Activated naive CD4-positive, alpha-beta T cell treated with anti-CD3 and anti-CD28 coated beads, Interleukin-2, amount 10 ng/mL, durations not matched to agents 7 days and 5 days (primary cell): ENCODE results near the gene SYTL1.
A peak's percentile ranks its signal among the peaks of the same experiment; 100 is the strongest.
"Not testable (repeated sequence)": the region's sequence is repeated elsewhere in the genome, so short reads cannot be mapped to it uniquely, and the experiment has no call there.

Experiments
- CTCF ChIA-PET: fragments of 350-600 bp; sonication (Branson Sonifier 250); formaldehyde crosslinking; loops from one replicate; lab custom pipeline; 2021; ENCODE audit warnings: antibody characterized with exemption; lab: Charles Lee
- DNase-seq: peaks from one replicate; pipeline ENCODE4 v3.0.0-alpha.2; 2020
- H3K27ac Mint-ChIP-seq: one replicate; pipeline ENCODE4 v1.8.0; 2021; ENCODE audit warnings: mild to moderate bottlenecking, moderate library complexity, mixed read lengths
- H3K27me3 Mint-ChIP-seq: one replicate; pipeline ENCODE4 v1.8.0; 2021; ENCODE audit warnings: mild to moderate bottlenecking, mixed read lengths
- H3K36me3 Mint-ChIP-seq: one replicate; pipeline ENCODE4 v1.8.0; 2021; ENCODE audit warnings: mixed read lengths
- H3K4me1 Mint-ChIP-seq: one replicate; pipeline ENCODE4 v1.8.0; 2021; ENCODE audit warnings: mixed read lengths
- H3K4me3 Mint-ChIP-seq: one replicate; pipeline ENCODE4 v1.8.0; 2021; ENCODE audit warnings: mild to moderate bottlenecking, moderate library complexity, mixed read lengths
- H3K9me3 Mint-ChIP-seq: one replicate; pipeline ENCODE4 v1.8.0; 2021; ENCODE audit warnings: mixed read lengths

SYTL1 gene

GRCh38 chr1:27380766-27381733 lies 39.2 kb downstream of the SYTL1 start:
- Mint-ChIP-seq H3K36me3 (no peaks in the 10 kb centered on the region), H3K4me3 (no peak overlapping the region), H3K4me1 (no peaks in the 10 kb centered on the region), H3K27me3 (peaks cover 40% of the 10 kb centered on the region), H3K27ac (no peak overlapping the region), H3K9me3 (no peaks in the 10 kb centered on the region)
- CTCF ChIA-PET = interaction anchor here (0.7 to 19.8 kb wide), 6 partner anchors 10 to 79 kb away, joined by 3 to 536 read pairs (median 4); partner anchors contain the start of gene MAP3K6
- no peak for DNase-seq

- peaks cover 47% of the 10 kb centered on the region for H3K27me3 Mint-ChIP-seq
- H3K27ac Mint-ChIP-seq = no peak overlapping the region
- no peak for DNase-seq
- H3K4me1 Mint-ChIP-seq = no peaks in the 10 kb centered on the region
- H3K9me3 Mint-ChIP-seq = no peaks in the 10 kb centered on the region
- H3K36me3 Mint-ChIP-seq = no peaks in the 10 kb centered on the region
- H3K4me3 Mint-ChIP-seq = no peak overlapping the region
- CTCF ChIA-PET = interaction anchor here (0.7 to 19.8 kb wide), 9 partner anchors 9 to 384 kb away, joined by 3 to 536 read pairs (median 4); partner anchors contain the start of gene MAP3K6
Measured at GRCh38 chr1:27381969-27382762, 40.3 kb downstream of the SYTL1 start.

- Mint-ChIP-seq H3K27ac (no peak within 1 kb of the TSS), H3K27me3 (peaks cover 47% of the 10 kb centered on the region), H3K4me3 (no peak within 1 kb of the TSS), H3K9me3 (no peaks in the 10 kb centered on the region), H3K4me1 (no peaks in the 10 kb centered on the region), H3K36me3 (no peaks in the 10 kb centered on the region)
- DNase-seq = peak; percentile 71
- CTCF ChIA-PET = interaction anchor here (0.6 to 19.8 kb wide), 7 partner anchors 12 to 385 kb away, joined by 3 to 536 read pairs (median 4); partner anchors contain the start of gene MAP3K6
Measured at GRCh38 chr1:27383039-27383605, 41.3 kb downstream of the SYTL1 start, which contains the start of gene CD164L2. Gene CD164L2 (minus strand): TSS chr1:27383333. CDS start chr1:27383239, 94 bp downstream.

- no peak for DNase-seq
- Mint-ChIP-seq H3K4me1 (no peaks in the 10 kb centered on the region), H3K9me3 (no peaks in the 10 kb centered on the region), H3K27me3 (peaks cover 53% of the 10 kb centered on the region), H3K27ac (no peak overlapping the region), H3K36me3 (no peaks in the 10 kb centered on the region), H3K4me3 (no peak overlapping the region)
- CTCF ChIA-PET = interaction anchor here (0.6 to 19.8 kb wide), 5 partner anchors 17 to 341 kb away, joined by 3 to 536 read pairs (median 5); partner anchors contain the start of gene MAP3K6
Measured at GRCh38 chr1:27383661-27384060, 41.8 kb downstream of the SYTL1 start.

- H3K9me3 Mint-ChIP-seq, H3K27ac Mint-ChIP-seq, H3K4me3 Mint-ChIP-seq, DNase-seq, H3K4me1 Mint-ChIP-seq, H3K36me3 Mint-ChIP-seq: not testable (repeated sequence)
- H3K27me3 Mint-ChIP-seq = peaks cover 59% of the 10 kb centered on the region
- CTCF ChIA-PET = interaction anchor here (1.0 to 19.8 kb wide), 5 partner anchors 18 to 220 kb away, joined by 3 to 536 read pairs (median 15); partner anchors contain the start of gene MAP3K6
Measured at GRCh38 chr1:27384797-27385196, 43.0 kb downstream of the SYTL1 start.

GRCh38 chr1:27388337-27389005 lies 46.6 kb downstream of the SYTL1 start:
- H3K27ac Mint-ChIP-seq = no peak overlapping the region
- no peaks in the 10 kb centered on the region for H3K36me3 Mint-ChIP-seq
- peak; percentile 87 for DNase-seq
- no peaks in the 10 kb centered on the region for H3K9me3 Mint-ChIP-seq
- CTCF ChIA-PET = interaction anchor here (0.7 to 19.8 kb wide), 13 partner anchors 10 to 343 kb away, joined by 3 to 536 read pairs (median 5); partner anchors contain the start of gene MAP3K6
- H3K4me3 Mint-ChIP-seq = no peak overlapping the region
- H3K27me3 Mint-ChIP-seq = peaks cover 50% of the 10 kb centered on the region
- H3K4me1 Mint-ChIP-seq = peaks cover 16% of the 10 kb centered on the region

GRCh38 chr1:27391511-27392095 lies 49.8 kb downstream of the SYTL1 start:
- CTCF ChIA-PET = interaction anchor here (1.0 to 19.8 kb wide), 13 partner anchors 10 to 346 kb away, joined by 3 to 536 read pairs (median 4); partner anchors contain the start of gene SYTL1
- peak; percentile 43 for DNase-seq
- H3K9me3 Mint-ChIP-seq = no peaks in the 10 kb centered on the region
- H3K4me3 Mint-ChIP-seq = peak overlapping the region; percentile 68
- H3K36me3 Mint-ChIP-seq = no peaks in the 10 kb centered on the region
- H3K27ac Mint-ChIP-seq = peak overlapping the region; percentile 55
- peaks cover 22% of the 10 kb centered on the region for H3K4me1 Mint-ChIP-seq
- peaks cover 40% of the 10 kb centered on the region for H3K27me3 Mint-ChIP-seq

- Mint-ChIP-seq H3K9me3 (no peaks in the 10 kb centered on the region), H3K36me3 (no peaks in the 10 kb centered on the region), H3K4me3 (peak within 1 kb of the TSS; percentile 71), H3K4me1 (peaks cover 22% of the 10 kb centered on the region), H3K27ac (peak within 1 kb of the TSS; percentile 55), H3K27me3 (peaks cover 35% of the 10 kb centered on the region)
- peak; percentile 96 for DNase-seq
- CTCF ChIA-PET = interaction anchor here (0.6 to 19.8 kb wide), 9 partner anchors 10 to 271 kb away, joined by 3 to 536 read pairs (median 4); partner anchors contain the start of genes MAP3K6 and SYTL1
Measured at GRCh38 chr1:27392096-27392777, 50.4 kb downstream of the SYTL1 start, which contains the start of gene GPR3. Gene GPR3 (plus strand): TSS chr1:27392622. CDS start chr1:27393799, 1,177 bp downstream.

GRCh38 chr1:27392778-27393635 lies 51.2 kb downstream of the SYTL1 start:
- Mint-ChIP-seq H3K27me3 (peaks cover 35% of the 10 kb centered on the region), H3K36me3 (no peaks in the 10 kb centered on the region), H3K4me1 (peaks cover 22% of the 10 kb centered on the region), H3K4me3 (peak overlapping the region; percentile 71), H3K27ac (no peak overlapping the region), H3K9me3 (no peaks in the 10 kb centered on the region)
- DNase-seq = no peak
- CTCF ChIA-PET = interaction anchor here (1.0 to 19.8 kb wide), 3 partner anchors 61 to 213 kb away, joined by 3 to 536 read pairs (median 6); no protein-coding TSS in a partner anchor

- peaks cover 22% of the 10 kb centered on the region for H3K4me1 Mint-ChIP-seq
- H3K27me3 Mint-ChIP-seq = peaks cover 28% of the 10 kb centered on the region
- DNase-seq = no peak
- CTCF ChIA-PET = interaction anchor here (1.0 to 19.8 kb wide), 5 partner anchors 37 to 348 kb away, joined by 3 to 536 read pairs (median 6); no protein-coding TSS in a partner anchor
- H3K9me3 Mint-ChIP-seq = no peaks in the 10 kb centered on the region
- H3K27ac Mint-ChIP-seq = no peak overlapping the region
- no peaks in the 10 kb centered on the region for H3K36me3 Mint-ChIP-seq
- H3K4me3 Mint-ChIP-seq = peak overlapping the region; percentile 71
Measured at GRCh38 chr1:27393641-27394281, 51.9 kb downstream of the SYTL1 start.

- Mint-ChIP-seq H3K36me3 (no peaks in the 10 kb centered on the region), H3K27me3 (peaks cover 25% of the 10 kb centered on the region), H3K9me3 (no peaks in the 10 kb centered on the region), H3K4me1 (peaks cover 22% of the 10 kb centered on the region), H3K4me3 (peak overlapping the region; percentile 38), H3K27ac (no peak overlapping the region)
- CTCF ChIA-PET = interaction anchor here (1.4 to 19.8 kb wide), 9 partner anchors 28 to 348 kb away, joined by 4 to 536 read pairs (median 7); partner anchors contain the start of genes AHDC1 and MAP3K6
- DNase-seq = no peak
Measured at GRCh38 chr1:27394282-27394658, 52.4 kb downstream of the SYTL1 start.
